LNCaP clone FGC (cell line): ENCODE measurements around the gene THAP4.
"Not testable (repeated sequence)": the region's sequence is repeated elsewhere in the genome, so short reads cannot be mapped to it uniquely, and the experiment has no call there.

Source experiments
- DNase-seq: peaks from one replicate; pipeline ENCODE4 v3.0.0-alpha.2; 2011; ENCODE audit warnings: low read depth
- H3K4me3 ChIP-seq: 2 replicates; pipeline ENCODE4 v1.5.1; 2011; ENCODE audit warnings: mild to moderate bottlenecking, low read depth, low read length, control low read depth
- TF ChIP-seq, protein P1 (sequence below): IDR thresholded peaks from 2 replicates; pipeline ENCODE4 v1.5.1; 2012; ENCODE audit warnings: mild to moderate bottlenecking; ENCODE audit not compliant: control insufficient read depth, insufficient read depth; ENCODE audit errors: extremely low read depth

The THAP4 gene

DNA sequence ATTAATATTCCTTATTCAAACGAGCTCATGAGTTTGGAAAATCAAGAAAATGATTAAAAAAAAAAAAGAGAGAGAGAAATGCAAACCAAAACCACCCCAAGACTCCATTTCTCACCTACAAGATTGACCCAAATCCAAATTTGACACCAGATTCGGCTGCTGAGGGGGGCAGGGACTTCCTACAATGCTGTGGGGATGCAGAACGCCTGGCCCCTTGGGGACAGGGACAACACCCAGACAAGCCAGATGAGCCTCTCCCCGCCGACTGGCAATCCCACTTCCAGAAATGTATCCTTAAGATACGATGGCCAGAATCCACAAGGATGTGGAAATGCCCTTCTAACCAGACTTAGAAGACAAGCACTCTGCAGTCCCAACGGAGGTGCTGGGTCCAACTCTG is 57.7 kb downstream of the THAP4 start:
- no peak for DNase-seq
- no peak overlapping the region for H3K4me3 ChIP-seq
- TF ChIP-seq, protein P1, sequence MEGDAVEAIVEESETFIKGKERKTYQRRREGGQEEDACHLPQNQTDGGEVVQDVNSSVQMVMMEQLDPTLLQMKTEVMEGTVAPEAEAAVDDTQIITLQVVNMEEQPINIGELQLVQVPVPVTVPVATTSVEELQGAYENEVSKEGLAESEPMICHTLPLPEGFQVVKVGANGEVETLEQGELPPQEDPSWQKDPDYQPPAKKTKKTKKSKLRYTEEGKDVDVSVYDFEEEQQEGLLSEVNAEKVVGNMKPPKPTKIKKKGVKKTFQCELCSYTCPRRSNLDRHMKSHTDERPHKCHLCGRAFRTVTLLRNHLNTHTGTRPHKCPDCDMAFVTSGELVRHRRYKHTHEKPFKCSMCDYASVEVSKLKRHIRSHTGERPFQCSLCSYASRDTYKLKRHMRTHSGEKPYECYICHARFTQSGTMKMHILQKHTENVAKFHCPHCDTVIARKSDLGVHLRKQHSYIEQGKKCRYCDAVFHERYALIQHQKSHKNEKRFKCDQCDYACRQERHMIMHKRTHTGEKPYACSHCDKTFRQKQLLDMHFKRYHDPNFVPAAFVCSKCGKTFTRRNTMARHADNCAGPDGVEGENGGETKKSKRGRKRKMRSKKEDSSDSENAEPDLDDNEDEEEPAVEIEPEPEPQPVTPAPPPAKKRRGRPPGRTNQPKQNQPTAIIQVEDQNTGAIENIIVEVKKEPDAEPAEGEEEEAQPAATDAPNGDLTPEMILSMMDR = no peak

DNA sequence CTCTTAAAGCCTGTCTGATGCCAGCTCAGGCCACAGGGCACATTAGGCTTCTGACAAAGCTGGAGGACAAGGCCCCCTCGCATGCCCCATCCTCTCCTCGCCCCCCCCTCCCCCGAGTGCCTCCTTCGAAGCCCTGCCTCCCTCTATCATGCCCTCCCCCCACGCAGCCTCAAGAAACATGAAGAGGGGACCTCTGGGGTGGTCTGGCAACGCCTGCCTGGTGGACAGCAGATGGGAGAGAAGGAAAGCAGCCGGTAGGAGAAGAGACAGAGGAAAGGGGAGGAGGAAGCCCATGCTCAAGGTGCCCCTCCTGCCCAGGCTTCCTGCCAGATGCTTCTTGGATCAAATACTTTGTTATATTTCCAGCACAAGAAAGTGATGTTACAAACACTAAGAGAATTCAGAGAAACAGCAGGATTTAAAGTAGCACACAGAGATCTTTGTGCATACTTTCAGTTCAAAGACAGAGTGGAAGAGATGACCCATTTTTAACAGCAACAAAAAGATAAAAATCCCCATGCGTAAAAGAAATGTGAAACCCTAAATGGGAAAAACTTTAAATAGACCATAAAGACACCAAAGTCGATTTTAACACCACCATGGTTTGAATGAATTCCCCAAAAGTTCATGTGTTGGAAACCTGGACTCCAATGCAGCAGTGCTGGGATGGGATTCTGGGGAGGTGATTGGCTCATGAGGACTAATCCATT is 59.4 kb downstream of the THAP4 start:
- TF ChIP-seq, protein P1 = no peak
- DNase-seq = no peak
- no peak overlapping the region for H3K4me3 ChIP-seq

- no peak overlapping the region for H3K4me3 ChIP-seq
- no peak for DNase-seq
- TF ChIP-seq, protein P1 = no peak
These were observed 60.7 kb downstream of the THAP4 start for GRCh38 chr2:241576293-241576654.

DNA sequence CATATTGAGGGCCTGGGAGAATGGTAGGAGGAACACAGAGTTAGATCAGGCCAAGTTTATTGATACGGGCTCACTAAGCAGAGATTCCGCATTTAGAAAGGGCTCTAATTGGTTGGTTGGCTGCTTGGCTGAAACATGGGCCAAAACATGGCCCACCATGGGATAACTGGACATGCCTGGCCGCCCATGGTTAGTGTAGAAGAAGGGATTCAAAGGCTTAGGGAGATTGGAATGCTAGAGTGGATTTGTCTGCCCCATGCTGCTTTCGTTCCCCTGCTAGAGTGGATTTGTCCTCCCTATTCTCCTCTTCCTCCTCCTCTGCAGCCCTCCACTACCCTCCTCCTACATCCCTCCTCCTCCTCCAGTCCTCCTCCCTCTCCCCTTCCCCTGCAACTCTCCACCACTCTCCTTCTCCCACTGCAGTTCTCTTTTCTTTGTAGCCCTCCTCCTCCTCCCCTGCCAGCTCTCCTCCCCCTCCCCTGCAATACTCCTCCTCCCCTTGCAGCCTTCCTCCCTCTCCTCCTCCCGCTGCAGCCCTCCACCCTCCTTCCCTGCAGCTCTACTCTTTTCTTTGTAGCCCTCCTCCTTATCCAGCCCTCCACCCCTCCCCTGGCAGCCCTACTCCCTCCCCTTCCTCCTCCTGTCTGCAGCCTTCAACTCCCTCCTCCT is 61.2 kb downstream of the THAP4 start:
- TF ChIP-seq, protein P1 = no peak
- no peak for DNase-seq
- H3K4me3 ChIP-seq = no peak overlapping the region

DNA sequence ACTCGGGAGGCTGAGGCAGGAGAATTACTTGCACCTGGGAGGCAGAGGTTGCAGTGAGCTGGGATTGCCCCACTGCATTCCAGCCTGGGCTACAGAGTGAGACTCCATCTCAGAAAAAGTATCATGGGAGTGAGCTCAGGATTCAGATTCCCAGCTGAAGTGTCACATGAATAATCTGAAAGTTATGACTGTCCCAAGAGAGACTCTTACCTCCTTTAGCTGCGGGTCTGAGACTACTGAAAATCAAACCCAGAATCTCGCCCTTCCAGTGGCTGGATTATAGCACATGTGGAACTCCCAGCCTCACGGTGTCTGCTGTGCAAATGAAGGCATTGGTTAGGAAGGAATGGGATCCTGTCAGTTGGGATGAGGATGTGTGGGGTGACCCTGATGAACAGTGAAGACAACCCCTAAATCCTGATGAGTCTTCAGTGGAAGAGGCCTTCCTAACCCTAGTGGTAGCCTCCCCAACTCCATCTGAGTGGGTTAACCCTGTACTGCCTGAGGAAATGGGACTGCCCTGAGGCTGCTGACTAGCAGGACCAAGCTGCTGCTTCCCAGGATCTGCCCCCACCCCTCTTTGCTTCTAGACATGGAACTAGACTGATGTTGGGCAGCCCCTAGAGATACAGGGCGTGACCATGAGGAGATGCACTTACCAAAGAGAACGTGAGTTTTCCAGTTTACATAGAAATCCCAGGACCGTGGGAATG is 61.9 kb downstream of the THAP4 start:
- TF ChIP-seq, protein P1 = no peak
- H3K4me3 ChIP-seq = no peak overlapping the region
- no peak for DNase-seq

DNA sequence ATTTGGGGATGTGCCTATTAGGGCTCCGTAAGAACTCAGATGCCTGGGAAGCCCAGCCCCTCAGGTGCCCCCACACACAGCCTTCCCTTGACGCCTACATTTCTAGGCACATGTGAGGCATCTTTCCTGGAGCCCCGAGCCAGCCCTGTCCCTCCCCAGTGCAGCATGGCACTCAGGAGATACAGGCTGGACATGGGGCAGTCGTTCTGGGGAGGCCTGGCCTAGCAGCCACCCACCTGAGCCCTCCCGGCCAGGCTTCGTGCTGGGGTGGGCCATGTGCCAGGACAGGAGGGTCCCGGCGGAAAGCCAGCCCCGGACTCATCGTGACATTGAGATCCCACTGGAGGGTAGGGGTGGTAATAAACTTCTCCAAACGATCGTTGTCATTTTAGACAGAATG is 63.2 kb downstream of the THAP4 start:
- no peak for DNase-seq
- H3K4me3 ChIP-seq = no peak overlapping the region
- TF ChIP-seq, protein P1 = no peak

GRCh38 chr2:241572915-241573651 is 63.9 kb downstream of the THAP4 start:
- H3K4me3 ChIP-seq, DNase-seq: not testable (repeated sequence)
